NCI-H2029 treated with DMSO at 0.1 percent for 48 hours (cell line): ENCODE results near the gene DPYD.

Experiments used
- DNase-seq: peaks from one replicate; lab custom pipeline; 2025; lab: John Stamatoyannopoulos, UW

Gene DPYD

GRCh38 chr1:97524211-97524610 lies 396.6 kb downstream of the DPYD start:
- no peak for DNase-seq

GRCh38 chr1:97516588-97516987 lies 404.2 kb downstream of the DPYD start:
- DNase-seq: no peak

GRCh38 chr1:97508653-97509218 lies 412.1 kb downstream of the DPYD start:
- DNase-seq: no peak

GRCh38 chr1:97507863-97508262 lies 413.0 kb downstream of the DPYD start:
- DNase-seq: no peak

- DNase-seq: no peak
Measured at GRCh38 chr1:97506368-97506767, 414.5 kb downstream of the DPYD start.

- DNase-seq: no peak
Measured at GRCh38 chr1:97505816-97506215, 415.0 kb downstream of the DPYD start.

- DNase-seq: no peak
Measured at GRCh38 chr1:97505289-97505688, 415.5 kb downstream of the DPYD start.

- no peak for DNase-seq
Measured at GRCh38 chr1:97502360-97502759, 418.5 kb downstream of the DPYD start.

- DNase-seq: no peak
Measured at GRCh38 chr1:97501628-97502027, 419.2 kb downstream of the DPYD start.

GRCh38 chr1:97500760-97501159 lies 420.1 kb downstream of the DPYD start:
- DNase-seq: no peak

GRCh38 chr1:97499667-97500066 lies 421.2 kb downstream of the DPYD start:
- DNase-seq: no peak

GRCh38 chr1:97489834-97490233 lies 431.0 kb downstream of the DPYD start:
- no peak for DNase-seq

- DNase-seq: no peak
Measured at GRCh38 chr1:97488530-97488929, 432.3 kb downstream of the DPYD start.

- no peak for DNase-seq
Measured at GRCh38 chr1:97482022-97482421, 438.8 kb downstream of the DPYD start.

- DNase-seq: no peak
Measured at GRCh38 chr1:97467445-97467844, 453.4 kb downstream of the DPYD start.

GRCh38 chr1:97464305-97464704 lies 456.5 kb downstream of the DPYD start:
- no peak for DNase-seq

GRCh38 chr1:97461782-97462181 lies 459.1 kb downstream of the DPYD start:
- DNase-seq: no peak

- no peak for DNase-seq
Measured at GRCh38 chr1:97457446-97458089, 463.3 kb downstream of the DPYD start.

GRCh38 chr1:97451944-97452343 lies 468.9 kb downstream of the DPYD start:
- no peak for DNase-seq

- DNase-seq: no peak
Measured at GRCh38 chr1:97451046-97451826, 469.6 kb downstream of the DPYD start.

- DNase-seq: no peak
Measured at GRCh38 chr1:97441966-97442365, 478.9 kb downstream of the DPYD start.

GRCh38 chr1:97433824-97434177 lies 487.0 kb downstream of the DPYD start:
- no peak for DNase-seq

GRCh38 chr1:97433094-97433823 lies 487.6 kb downstream of the DPYD start:
- DNase-seq: no peak
